ENCODE measurements around the gene SUMO1. TPM values are rescaled to one million over a fixed set of nuclear protein-coding genes. Genes with fewer than 3 reads are reported as not detected.
"Not testable (repeated sequence)": the region's sequence is repeated elsewhere in the genome, so short reads cannot be mapped to it uniquely, and the experiment has no call there.

SUMO1 gene
- total RNA-seq, 2 experiments from 2014 or later: 99.7 to 103 TPM

DNA sequence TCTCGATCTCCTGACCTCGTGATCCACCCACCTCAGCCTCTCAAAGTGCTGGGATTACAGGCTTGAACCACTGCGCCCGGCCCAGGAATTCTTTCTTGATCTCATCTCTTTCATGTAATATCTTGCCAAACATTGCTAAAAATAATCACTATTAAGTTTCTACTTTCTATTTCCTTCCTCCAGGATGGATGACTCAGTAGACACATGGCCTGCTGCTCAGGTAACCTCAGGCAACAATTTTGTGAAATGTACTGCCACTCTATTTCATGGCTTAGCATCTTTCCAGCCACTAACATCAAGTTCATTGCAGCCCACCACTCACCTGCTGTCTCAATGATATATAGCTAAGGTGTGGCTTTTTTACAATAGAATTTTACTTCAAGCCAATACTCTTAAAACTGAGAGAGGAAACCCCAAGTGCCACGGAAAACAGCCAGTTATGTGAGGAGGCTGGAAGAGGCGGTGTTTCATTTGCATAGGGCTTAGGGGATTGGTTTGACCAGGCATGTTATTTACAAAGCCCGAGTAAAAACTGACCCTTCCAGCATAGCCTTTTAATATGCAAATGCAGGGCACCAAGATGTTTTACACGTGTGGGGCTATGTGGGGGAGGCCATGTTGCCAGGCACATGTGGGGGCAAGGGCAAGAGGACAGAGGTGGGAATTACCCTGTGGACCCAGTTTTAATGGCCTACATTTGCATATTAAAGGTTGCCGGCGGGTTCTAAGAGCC, 11.3 kb upstream of the SUMO1 start:
- POLR2A ChIA-PET: no interaction called here
- Mint-ChIP-seq H3K36me3 (ENCODE audit: low read depth) (no peaks in the 10 kb centered on the region), H3K27me3 (peaks cover 9% of the 10 kb centered on the region), H3K4me3 (no peak overlapping the region), H3K27ac (no peak overlapping the region), H3K4me1 (peaks cover 11% of the 10 kb centered on the region), H3K9me3 (peaks cover 2% of the 10 kb centered on the region)
- DNase-seq: no peak
- CTCF ChIA-PET: no interaction called here

DNA sequence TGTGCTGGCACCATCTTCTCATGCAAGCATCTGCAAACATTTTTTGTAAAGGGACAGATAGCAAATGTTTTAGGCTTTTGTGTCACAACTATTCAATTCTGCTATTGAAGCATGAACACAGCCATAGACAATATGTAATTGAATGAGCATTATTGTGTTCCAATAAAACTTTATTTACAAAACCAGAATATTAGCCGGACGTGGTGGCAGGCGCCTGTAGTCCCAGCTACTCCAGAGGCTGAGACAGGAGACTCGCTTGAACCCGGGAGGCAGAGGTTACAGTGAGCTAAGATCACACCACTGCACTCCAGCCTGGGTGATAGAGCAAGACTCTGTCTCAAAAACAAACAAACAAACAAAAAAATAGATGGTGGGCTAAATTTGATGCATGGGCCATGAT, 9.3 kb upstream of the SUMO1 start:
- CTCF ChIA-PET: interaction anchor here (1.4 kb wide), 1 partner anchor 9 kb away, joined by 4 read pairs; the partner anchor contains the start of gene SUMO1
- DNase-seq; H3K27me3 Mint-ChIP-seq; H3K4me3 Mint-ChIP-seq; POLR2A ChIA-PET; H3K9me3 Mint-ChIP-seq; H3K27ac Mint-ChIP-seq; H3K36me3 Mint-ChIP-seq (ENCODE audit: low read depth): not testable (repeated sequence)
- H3K4me1 Mint-ChIP-seq: peaks cover 11% of the 10 kb centered on the region

DNA sequence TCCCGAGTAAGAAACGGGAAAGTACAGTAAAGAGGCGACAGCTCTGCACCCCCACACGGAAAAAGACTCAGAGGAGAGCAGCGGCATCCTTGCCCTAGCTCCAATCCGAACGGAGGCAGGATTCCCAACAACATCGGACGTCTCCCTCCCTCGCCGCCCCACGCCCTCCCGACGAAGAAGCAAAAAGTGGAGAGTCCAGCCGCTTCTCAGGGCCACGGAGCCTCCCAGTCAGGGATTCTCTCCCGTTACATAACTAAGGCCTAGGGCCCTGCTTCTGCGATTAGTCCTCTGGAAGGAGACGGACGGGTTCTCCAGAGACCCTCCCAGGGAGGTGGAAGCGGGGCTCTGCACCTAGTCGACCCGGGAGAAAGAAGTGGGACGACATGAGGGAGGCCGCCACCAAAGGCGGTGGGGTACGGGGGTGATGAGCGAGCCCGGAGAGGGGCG, 587 bp downstream of the SUMO1 start:
- Mint-ChIP-seq H3K9me3 (no peaks in the 10 kb centered on the region), H3K27me3 (no peaks in the 10 kb centered on the region), H3K4me1 (peaks cover 36% of the 10 kb centered on the region), H3K4me3 (peak overlapping the region; percentile 86), H3K27ac (peak overlapping the region; percentile 62), H3K36me3 (ENCODE audit: low read depth) (peaks cover 13% of the 10 kb centered on the region)
- DNase-seq: no peak
- POLR2A ChIA-PET: interaction anchor here (0.7 to 3.6 kb wide), 9 partner anchors 8 to 457 kb away, joined by 3 to 57 read pairs (median 5); partner anchors contain the start of genes ALS2 and NOP58
- CTCF ChIA-PET: interaction anchor here (1.5 kb wide), 1 partner anchor 9 kb away, joined by 3 read pairs; no protein-coding TSS in a partner anchor

DNA sequence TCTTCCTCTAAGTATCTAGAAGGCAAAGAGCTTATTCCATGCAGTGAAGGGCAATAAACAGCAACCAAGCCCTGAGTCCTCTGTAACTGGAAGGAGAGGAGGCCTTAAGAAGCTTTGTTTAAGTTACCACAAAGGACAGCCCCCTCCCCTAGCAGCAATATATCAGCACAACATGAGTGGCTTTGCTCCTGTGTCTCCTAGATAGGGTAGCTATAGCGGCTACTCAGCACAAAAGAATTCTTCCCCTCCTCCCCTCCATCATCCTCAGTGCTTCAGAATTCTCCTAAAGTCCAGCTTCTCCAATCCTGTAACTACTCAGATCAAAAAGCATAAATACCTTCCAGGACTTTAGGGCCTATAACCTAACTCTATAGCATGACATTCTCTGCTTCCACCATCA, 16.5 kb downstream of the SUMO1 start:
- DNase-seq: no peak

DNA sequence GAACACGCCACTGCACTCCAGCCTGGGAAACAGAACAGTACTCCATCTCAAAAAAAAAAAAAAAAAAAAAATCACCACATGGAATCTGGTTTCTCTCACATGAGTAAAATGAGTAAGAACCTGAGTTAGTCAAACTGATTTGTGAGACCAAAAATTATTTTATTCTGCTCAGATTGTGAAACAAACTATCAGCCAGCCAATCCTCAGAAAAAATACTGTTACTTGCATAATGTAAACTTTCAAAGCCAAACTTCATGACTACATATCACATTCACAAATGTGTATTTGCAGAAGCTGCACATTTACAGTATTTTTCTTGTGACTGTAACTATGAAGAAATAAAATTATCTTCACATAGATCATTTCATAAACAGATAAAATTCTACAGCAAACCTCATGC, 23.2 kb downstream of the SUMO1 start:
- Mint-ChIP-seq H3K9me3 (no peaks in the 10 kb centered on the region), H3K4me3 (no peak overlapping the region), H3K27me3 (no peaks in the 10 kb centered on the region), H3K36me3 (ENCODE audit: low read depth) (peaks cover 43% of the 10 kb centered on the region), H3K27ac (no peak overlapping the region), H3K4me1 (peaks cover 2% of the 10 kb centered on the region)
- DNase-seq: no peak
- ChIA-PET CTCF (no interaction called here), POLR2A (no interaction called here)

More for the DNA sequence above, 16.5 kb downstream of the SUMO1 start:
- ChIA-PET POLR2A (interaction anchor here (0.6 to 1.4 kb wide), 3 partner anchors 15 to 1728 kb away, joined by 3 to 5 read pairs (median 3); no protein-coding TSS in a partner anchor), CTCF (interaction anchor here (1.1 to 1.3 kb wide), 3 partner anchors 15 to 444 kb away, joined by 3 to 4 read pairs (median 3); partner anchors contain the start of gene SUMO1)
- Mint-ChIP-seq H3K4me3 (no peak overlapping the region), H3K36me3 (ENCODE audit: low read depth) (peaks cover 46% of the 10 kb centered on the region), H3K4me1 (peaks cover 12% of the 10 kb centered on the region), H3K27me3 (no peaks in the 10 kb centered on the region), H3K27ac (peak overlapping the region; percentile 2), H3K9me3 (no peaks in the 10 kb centered on the region)

DNA sequence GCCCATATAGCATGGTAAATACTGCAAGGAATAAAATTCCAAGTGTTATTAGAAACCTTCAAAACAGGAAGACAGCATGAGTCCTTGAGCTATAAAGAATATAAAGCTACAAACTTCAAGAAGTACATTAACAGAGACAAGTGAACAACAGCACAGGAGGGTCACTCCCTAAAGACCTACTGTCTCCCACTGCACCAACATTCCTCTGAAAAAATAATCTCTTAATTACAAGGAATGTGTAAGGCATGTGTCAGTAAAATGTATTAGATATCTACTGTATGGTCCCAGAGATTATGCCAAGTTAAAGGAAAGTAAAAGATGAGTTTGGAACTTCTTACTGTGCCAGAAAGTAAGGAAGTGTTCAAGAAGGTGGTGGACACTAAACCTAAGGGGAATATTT, 29.9 kb downstream of the SUMO1 start:
- ChIA-PET POLR2A (no interaction called here), CTCF (interaction anchor here (0.7 to 0.8 kb wide), 2 partner anchors 49 to 664 kb away, joined by 3 read pairs; no protein-coding TSS in a partner anchor)
- no peak overlapping the region for H3K27ac Mint-ChIP-seq

DNA sequence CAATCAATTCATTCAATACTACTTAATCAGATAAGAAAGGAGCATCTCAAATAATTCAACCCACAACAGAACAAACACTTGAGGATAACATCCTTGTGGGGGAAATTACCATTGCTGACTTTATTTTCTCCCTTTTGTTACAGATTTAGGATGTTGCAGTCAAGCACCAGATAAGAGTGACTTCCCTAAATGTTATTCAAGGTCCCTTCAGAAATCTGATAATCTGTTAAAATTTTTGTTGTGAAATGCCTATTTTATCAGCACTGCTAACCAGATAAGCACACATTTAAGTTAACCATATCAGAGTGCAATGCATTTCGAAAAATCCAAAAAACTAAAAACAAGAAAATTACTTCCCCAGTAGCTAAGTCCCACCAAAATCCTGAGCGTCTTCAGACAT, 33.5 kb downstream of the SUMO1 start:
- POLR2A ChIA-PET: no interaction called here
- Mint-ChIP-seq H3K36me3 (ENCODE audit: low read depth) (peaks cover 15% of the 10 kb centered on the region), H3K4me3 (no peak overlapping the region), H3K27ac (no peak overlapping the region), H3K27me3 (no peaks in the 10 kb centered on the region), H3K9me3 (no peaks in the 10 kb centered on the region), H3K4me1 (no peaks in the 10 kb centered on the region)
- CTCF ChIA-PET: no interaction called here
- DNase-seq: no peak

More for the DNA sequence above, 29.9 kb downstream of the SUMO1 start:
- Mint-ChIP-seq H3K27me3 (no peaks in the 10 kb centered on the region), H3K36me3 (ENCODE audit: low read depth) (peaks cover 23% of the 10 kb centered on the region), H3K4me1 (no peaks in the 10 kb centered on the region), H3K4me3 (no peak overlapping the region), H3K9me3 (no peaks in the 10 kb centered on the region)
- no peak for DNase-seq

DNA sequence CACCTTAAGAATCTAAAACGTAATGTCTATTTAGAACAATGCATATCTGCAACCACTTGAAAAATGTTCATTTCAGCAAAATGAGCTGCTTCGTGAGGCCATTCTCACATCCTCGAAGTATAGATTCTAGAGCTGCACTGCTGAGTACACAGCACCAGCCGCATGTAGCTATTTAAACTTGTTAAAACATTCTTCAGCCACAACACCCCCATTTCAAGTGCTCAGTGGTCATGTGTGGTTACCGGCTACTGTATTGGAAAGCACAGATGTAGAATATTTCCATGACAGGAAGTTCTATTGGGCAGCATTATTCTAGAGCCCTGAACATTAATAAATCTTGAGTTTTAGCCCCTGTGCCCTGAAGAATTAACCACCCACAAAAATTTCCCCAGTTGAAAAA, 35.0 kb downstream of the SUMO1 start:
- no peak overlapping the region for H3K27ac Mint-ChIP-seq
- DNase-seq: no peak
- ChIA-PET POLR2A (no interaction called here), CTCF (no interaction called here)
- H3K4me3 Mint-ChIP-seq: no peak overlapping the region
- H3K27me3 Mint-ChIP-seq: peaks cover 4% of the 10 kb centered on the region
- H3K36me3 Mint-ChIP-seq (ENCODE audit: low read depth): peaks cover 15% of the 10 kb centered on the region
- no peaks in the 10 kb centered on the region for H3K9me3 Mint-ChIP-seq
- H3K4me1 Mint-ChIP-seq: no peaks in the 10 kb centered on the region

DNA sequence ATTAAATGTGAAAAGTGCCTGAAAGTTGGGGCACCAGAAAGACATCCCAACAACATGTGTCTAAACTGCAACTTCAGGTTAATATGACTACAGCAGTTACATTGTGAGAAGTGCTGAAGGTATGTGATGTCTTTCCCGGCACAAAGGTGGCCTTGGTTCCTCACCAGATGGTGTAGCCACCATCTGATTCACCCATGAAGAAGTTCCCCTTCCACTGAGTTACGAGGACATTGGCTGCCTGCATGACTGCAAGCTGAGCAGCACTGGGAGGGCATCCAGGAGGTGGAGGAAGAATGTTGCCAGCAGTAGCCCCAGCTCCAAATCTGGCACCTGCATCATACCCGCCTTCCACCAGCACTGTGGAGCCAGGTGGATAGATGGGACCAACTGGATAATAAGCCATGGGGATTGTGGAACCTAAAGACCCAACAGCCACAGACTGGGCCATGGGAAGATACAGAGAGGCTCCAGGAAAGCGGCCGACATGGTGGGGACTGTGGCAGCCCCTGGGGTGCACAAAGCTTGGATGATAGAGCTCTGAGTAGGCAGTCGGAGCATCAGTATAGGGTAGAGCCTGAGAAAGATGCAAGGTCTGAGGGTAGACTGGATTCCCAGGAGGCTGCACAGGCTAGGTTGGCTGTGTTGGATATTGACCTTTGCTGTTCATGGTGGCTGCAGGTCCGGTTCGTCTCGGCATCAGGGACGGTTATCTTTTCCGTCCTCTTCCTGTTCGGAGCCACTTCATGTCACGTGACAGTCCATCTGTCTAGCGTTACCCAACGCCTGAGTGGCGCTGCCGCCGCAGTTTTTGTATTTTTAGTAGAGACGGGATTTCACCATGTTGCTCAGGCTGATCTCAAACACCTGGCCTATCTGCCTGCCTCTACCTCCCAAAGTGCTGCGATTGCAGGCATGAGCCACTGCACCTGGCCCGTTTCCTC, 36.9 kb downstream of the SUMO1 start:
- Mint-ChIP-seq H3K4me1 (no peaks in the 10 kb centered on the region), H3K27me3 (peaks cover 9% of the 10 kb centered on the region), H3K9me3 (no peaks in the 10 kb centered on the region), H3K27ac (no peak overlapping the region), H3K4me3 (no peak overlapping the region), H3K36me3 (ENCODE audit: low read depth) (peaks cover 7% of the 10 kb centered on the region)
- no peak for DNase-seq
- CTCF ChIA-PET: no interaction called here
- POLR2A ChIA-PET: interaction anchor here (1.3 kb wide), 1 partner anchor 10 kb away, joined by 3 read pairs; no protein-coding TSS in a partner anchor

DNA sequence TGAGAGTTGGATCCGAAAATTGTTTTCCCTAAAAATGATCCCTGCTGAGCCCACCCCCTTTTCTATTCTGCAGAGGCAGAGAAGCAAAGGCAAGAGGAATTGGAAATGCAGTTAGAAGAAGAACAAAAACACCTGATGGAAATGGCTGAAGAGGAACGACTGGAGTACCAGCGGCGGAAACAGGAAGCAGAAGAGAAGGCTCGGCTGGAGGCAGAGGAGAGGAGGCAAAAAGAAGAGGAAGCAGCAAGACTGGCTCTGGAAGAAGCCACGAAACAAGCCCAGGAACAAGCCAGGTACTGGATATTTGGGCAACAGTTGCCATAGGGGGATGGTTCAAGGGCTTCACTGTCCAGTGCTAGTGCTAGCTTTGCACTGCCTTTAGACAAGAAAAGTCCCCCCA, 41.7 kb downstream of the SUMO1 start:
- Mint-ChIP-seq H3K9me3 (no peaks in the 10 kb centered on the region), H3K36me3 (ENCODE audit: low read depth) (no peaks in the 10 kb centered on the region)

DNA sequence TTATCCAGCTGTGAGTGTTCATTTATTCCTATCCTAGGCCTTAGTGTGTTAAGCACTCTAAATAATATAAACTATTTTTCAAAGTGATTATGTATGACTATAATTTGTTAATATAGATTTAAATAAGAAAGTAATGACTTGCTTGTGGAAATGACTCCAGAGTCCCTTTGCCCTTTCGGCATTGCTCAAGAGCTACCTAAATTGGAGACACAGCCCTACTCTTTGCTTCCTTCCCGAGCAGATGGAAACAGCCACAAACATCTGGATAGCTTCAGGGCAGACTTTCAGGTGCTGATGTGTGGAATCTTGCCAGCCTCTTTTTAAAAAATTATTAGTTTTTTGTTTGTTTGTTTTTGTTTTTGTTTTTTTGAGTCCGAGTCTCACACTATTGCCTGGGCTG, 44.0 kb downstream of the SUMO1 start:
- Mint-ChIP-seq H3K4me1 (no peaks in the 10 kb centered on the region), H3K36me3 (ENCODE audit: low read depth) (no peaks in the 10 kb centered on the region), H3K27me3 (peaks cover 15% of the 10 kb centered on the region), H3K27ac (no peak overlapping the region), H3K4me3 (no peak overlapping the region), H3K9me3 (no peaks in the 10 kb centered on the region)
- ChIA-PET POLR2A (no interaction called here), CTCF (no interaction called here)
- DNase-seq: no peak

More for the DNA sequence above, 41.7 kb downstream of the SUMO1 start:
- Mint-ChIP-seq H3K4me3 (no peak overlapping the region), H3K4me1 (no peaks in the 10 kb centered on the region), H3K27ac (no peak overlapping the region), H3K27me3 (peaks cover 12% of the 10 kb centered on the region)
- ChIA-PET CTCF (no interaction called here), POLR2A (no interaction called here)
- DNase-seq: no peak

DNA sequence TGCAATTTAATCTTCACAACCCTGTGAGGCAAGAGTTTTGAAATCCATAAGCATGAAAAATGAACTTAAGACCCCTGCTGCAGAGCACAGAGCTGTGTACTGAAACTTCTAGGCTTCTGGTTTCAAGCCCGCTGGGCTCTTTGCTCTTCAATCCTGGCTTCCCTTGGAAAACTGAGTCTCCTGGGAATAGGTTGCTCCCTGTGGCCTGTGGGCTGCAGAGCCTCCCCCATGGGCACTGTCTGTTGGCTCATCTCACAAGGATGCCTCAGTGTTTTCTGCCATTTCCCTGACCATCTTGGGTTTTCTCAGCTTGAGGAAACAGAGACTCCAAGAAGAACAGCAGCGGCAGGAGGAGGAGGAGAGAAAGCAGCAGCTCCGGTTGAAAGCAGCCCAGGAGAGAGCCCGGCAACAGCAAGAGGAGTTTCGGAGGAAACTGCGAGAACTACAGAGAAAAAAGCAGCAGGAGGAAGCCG, 44.5 kb downstream of the SUMO1 start:
- H3K4me1 Mint-ChIP-seq: no peaks in the 10 kb centered on the region
- no peaks in the 10 kb centered on the region for H3K36me3 Mint-ChIP-seq (ENCODE audit: low read depth)
- H3K27ac Mint-ChIP-seq: no peak overlapping the region
- DNase-seq: no peak
- POLR2A ChIA-PET: no interaction called here
- peaks cover 16% of the 10 kb centered on the region for H3K27me3 Mint-ChIP-seq
- H3K9me3 Mint-ChIP-seq: no peaks in the 10 kb centered on the region
- H3K4me3 Mint-ChIP-seq: no peak overlapping the region
- CTCF ChIA-PET: no interaction called here

DNA sequence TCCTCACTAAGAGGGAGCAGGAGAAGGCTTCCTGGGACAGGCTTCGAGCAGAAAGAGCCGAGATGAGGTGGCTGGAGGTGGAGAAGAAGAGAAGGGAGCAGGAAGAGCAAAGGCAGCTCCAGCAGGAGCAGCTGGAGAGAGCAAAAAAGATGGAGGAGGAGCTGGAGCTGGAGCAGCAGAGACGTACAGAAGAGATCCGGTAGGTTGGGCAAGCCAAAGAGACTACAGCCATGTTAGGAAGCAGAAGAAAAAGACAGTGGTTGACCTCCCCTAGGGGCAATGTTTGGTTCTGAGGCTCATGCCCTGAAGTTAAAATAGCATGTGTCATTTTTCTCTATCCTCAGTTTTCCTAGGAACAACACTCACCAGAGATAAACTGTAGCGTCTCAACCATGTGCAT, 45.1 kb downstream of the SUMO1 start:
- DNase-seq: no peak
- H3K27me3 Mint-ChIP-seq: peaks cover 15% of the 10 kb centered on the region
- no peak overlapping the region for H3K27ac Mint-ChIP-seq
- ChIA-PET CTCF (no interaction called here), POLR2A (no interaction called here)
- no peaks in the 10 kb centered on the region for H3K4me1 Mint-ChIP-seq
- H3K36me3 Mint-ChIP-seq (ENCODE audit: low read depth): no peaks in the 10 kb centered on the region
- H3K4me3 Mint-ChIP-seq: no peak overlapping the region
- H3K9me3 Mint-ChIP-seq: no peaks in the 10 kb centered on the region

Data from activated CD4-positive, alpha-beta memory T cell treated with anti-CD3 and anti-CD28 coated beads, Interleukin-2, amount 10 ng/mL, durations not matched to agents 7 days and 5 days (primary cell).